K562 (cell line): ENCODE measurements around the gene NF2. TPM values are rescaled to one million over a fixed set of nuclear protein-coding genes. Genes with fewer than 3 reads are reported as not detected.

Experiments
- ATAC-seq: fragments of 200-7000 bp; cut with Tn5 transposase; 3 replicates; pipeline ENCODE4 v1.9.1; 2020; ENCODE audit warnings: moderate library complexity
- BruUV-seq: library from RNA; stranded (reverse); fragments of 400-500 nt; replicated peaks from 2 replicates; lab custom pipeline; 2021; lab: Mats Ljungman, UMichigan
- CTCF ChIA-PET: fragments of 300-600 bp; formaldehyde crosslinking; extraction: SDS; loops from one replicate; lab custom pipeline; 2021; ENCODE audit warnings: low intra/inter-chr PET ratio; lab: Yijun Ruan, JAX
- POLR2A ChIA-PET: fragments of 300-600, 350-650 bp; sonication (Branson Sonifier 250); formaldehyde crosslinking; extraction: SDS; loops from one replicate; lab custom pipeline; 2021; ENCODE audit warnings: antibody characterized with exemption, inconsistent platforms; lab: Yijun Ruan, JAX
- DNase-seq, 4 experiments: peaks; one replicate each; pipeline versions ENCODE4 v3.0.0 to v3.0.0-alpha.2; 2011 to 2018; ENCODE audit warnings: low spot score in 3 of 4, mixed read lengths in 3 of 4; ENCODE audit errors: extremely low read depth in 1 of 4
- FAIRE-seq: peaks from 2 replicates; lab custom pipeline; 2011; peaks lifted over from hg19 to GRCh38; lab: Jason Lieb, UNC
- H2AFZ ChIP-seq: 2 replicates; pipeline ENCODE4 v1.6.0; 2011; ENCODE audit warnings: low read depth, low read length, control low read depth, inconsistent platforms
- H3K27ac ChIP-seq: fragments of 200-600 bp; 3 replicates; pipeline ENCODE4 v1.8.0; 2011; ENCODE audit warnings: low read depth, mild to moderate bottlenecking, control low read depth, inconsistent platforms, low read length, moderate library complexity, mixed read lengths; ENCODE audit errors: extremely low read depth
- H3K27me3 ChIP-seq, 2 experiments: fragments of 300-600 bp in 1 of 2; 2 replicates in 1 of 2; 3 replicates in 1 of 2; pipeline versions ENCODE4 v1.6.0 to v1.8.0; 2011; ENCODE audit warnings: inconsistent platforms in 2 of 2, low read length in 2 of 2, mild to moderate bottlenecking in 1 of 2, mixed read lengths in 1 of 2, moderate library complexity in 1 of 2; ENCODE audit not compliant: control insufficient read depth in 2 of 2, insufficient read depth in 2 of 2
- H3K36me3 ChIP-seq: fragments of 300-600 bp; 3 replicates; pipeline ENCODE4 v1.8.0; 2011; ENCODE audit warnings: mild to moderate bottlenecking, low read length, inconsistent platforms; ENCODE audit not compliant: control insufficient read depth, insufficient read depth
- H3K4me1 ChIP-seq, 2 experiments: fragments of 200-600 bp in 1 of 2; replicated peaks in 1 of 2; 2 replicates in 1 of 2; 3 replicates in 1 of 2; pipeline versions ENCODE4 v1.5.1 to v1.8.0; 2011; ENCODE audit warnings: inconsistent platforms in 2 of 2, low read length in 2 of 2, mild to moderate bottlenecking in 1 of 2, mixed read lengths in 1 of 2, moderate library complexity in 1 of 2; ENCODE audit not compliant: control insufficient read depth in 2 of 2, insufficient read depth in 2 of 2
- H3K4me2 ChIP-seq: 2 replicates; pipeline ENCODE4 v1.6.1; 2011; ENCODE audit warnings: low read length, control low read depth, inconsistent platforms, mixed read lengths; ENCODE audit not compliant: insufficient read depth
- H3K4me3 ChIP-seq: fragments of 200-600 bp; sonication (generic), shearing (Covaris generic); 2 replicates; pipeline ENCODE4 v1.5.1; 2016; ENCODE audit warnings: control low read depth, inconsistent platforms
- H3K79me2 ChIP-seq: fragments of 200-600 bp; 3 replicates; pipeline ENCODE4 v1.8.0; 2011; ENCODE audit warnings: low read length, inconsistent platforms; ENCODE audit not compliant: control insufficient read depth, insufficient read depth
- H3K9ac ChIP-seq, 2 experiments: 2 replicates each; pipeline versions ENCODE4 v1.6.0 to v1.6.1; 2011; ENCODE audit warnings: low read depth in 2 of 2, low read length in 2 of 2, control low read depth in 1 of 2, inconsistent platforms in 1 of 2, mild to moderate bottlenecking in 1 of 2, mixed read lengths in 1 of 2; ENCODE audit not compliant: insufficient read depth in 1 of 2
- H3K9me1 ChIP-seq: one replicate; pipeline ENCODE4 v1.6.0; 2011; ENCODE audit warnings: inconsistent platforms, mild to moderate bottlenecking, low read length, moderate library complexity; ENCODE audit not compliant: control insufficient read depth, insufficient read depth
- H3K9me3 ChIP-seq: replicated peaks from 2 replicates; pipeline ENCODE4 v1.5.1; 2011; ENCODE audit warnings: low read depth, low read length, inconsistent platforms; ENCODE audit not compliant: control insufficient read depth, insufficient read depth
- H4K20me1 ChIP-seq: replicated peaks from 2 replicates; pipeline ENCODE4 v1.6.1; 2011; ENCODE audit warnings: low read length, inconsistent platforms, mixed read lengths; ENCODE audit not compliant: control insufficient read depth, insufficient read depth
- KLF16 ChIP-seq: IDR thresholded peaks from 2 replicates; pipeline ENCODE4 v1.6.1; 2016; ENCODE audit warnings: antibody characterized with exemption
- NCOR1 ChIP-seq: fragments of 450-650 bp; IDR thresholded peaks from 2 replicates; pipeline ENCODE4 v1.6.1; 2016; ENCODE audit warnings: mild to moderate bottlenecking, moderate library complexity
- POLR2AphosphoS2 ChIP-seq: IDR thresholded peaks from 2 replicates; pipeline ENCODE4 v1.6.1; 2012; ENCODE audit warnings: low read length, improper control_type of control experiment
- RBM15 ChIP-seq: fragments of 200-400 bp; formaldehyde crosslinking; IDR thresholded peaks from 2 replicates; pipeline ENCODE4 v1.6.1; 2018; ENCODE audit warnings: mild to moderate bottlenecking, low read length, moderate library complexity; ENCODE audit not compliant: insufficient read depth
- WGBS: fragments of 100-300 bp; shearing (Covaris generic); methylation state at CpG from one replicate; pipeline ENCODE4 v1.1.6; 2016; ENCODE audit warnings: low coverage, mixed read lengths; ENCODE audit not compliant: insufficient coverage; ENCODE audit errors: missing lambda C conversion rate; 5-methylcytosine and 5-hydroxymethylcytosine counted together
- in situ Hi-C: fragments of 300-500 bp; cut with MboI; formaldehyde crosslinking; loops from 4 replicates; pipeline ENCODE4 v1.15.0; 2018; ENCODE audit warnings: inconsistent platforms, mixed read lengths
- intact Hi-C: fragments of 100-400 bp; cut with micrococcal nuclease; formaldehyde crosslinking; loops from 2 replicates; pipeline ENCODE4 v1.14.2; 2022
- polyA plus RNA-seq, 8 experiments: library from polyadenylated mRNA; depleted of rRNA in 4 of 8; stranded (reverse) in 5 of 8; unstranded in 3 of 8; fragments of >200 nt; fragmentation: Nextera tagmentation in 2 of 8; fragmentation: Illumina TruSeq in 1 of 8; extraction: Ambion mirVana in 2 of 8; extraction: Trizol in 1 of 8; gene quantifications; 2 replicates each; pipeline versions ENCODE4 v1.2.1 to v1.2.3, GENCODE V29; 2011 to 2014; ENCODE audit warnings: inconsistent platforms in 1 of 8, missing spikeins in 1 of 8
- total RNA-seq, 7 experiments: library from RNA; depleted of rRNA in 6 of 7; stranded (reverse); fragments of >200 nt in 6 of 7; fragmentation: Illumina TruSeq in 2 of 7; extraction: Trizol in 2 of 7; gene quantifications; 2 replicates each; pipeline versions ENCODE4 v1.2.1 to v1.2.3, GENCODE V29; 2011 to 2021; ENCODE audit warnings: low replicate concordance in 1 of 7
- TF ChIP-seq, protein P1 (sequence below): fragments of 450-650 bp; formaldehyde crosslinking; IDR thresholded peaks from 2 replicates; pipeline ENCODE4 v1.4.0; 2022; ENCODE audit warnings: missing genetic modification characterization

The NF2 gene
- total and polyA plus RNA-seq, 9 of the 15 experiments (the other 6 are each of a cell fraction or from before 2014, with no cell fraction given), result 2.2 to 32.5 (median 15.2) TPM

DNA sequence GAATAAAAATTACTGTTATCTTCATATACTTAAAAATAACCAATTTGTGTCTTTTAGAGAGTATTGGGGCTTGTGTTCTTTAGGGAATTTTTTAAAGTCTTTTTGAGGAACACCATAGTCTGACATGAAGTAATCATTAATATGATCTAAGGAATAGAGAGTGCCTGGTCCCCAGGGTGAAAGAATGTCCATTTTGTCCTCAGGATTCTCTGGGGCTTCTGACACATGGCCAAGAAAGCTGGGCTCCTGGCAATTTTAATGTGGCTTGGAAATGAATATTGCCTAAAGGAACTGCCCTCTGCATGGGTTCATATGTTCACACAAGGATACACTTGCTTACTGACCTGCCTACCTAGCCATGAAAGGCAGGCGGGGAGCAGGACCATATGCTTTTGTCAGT is 33.7 kb downstream of the NF2 start:
- ATAC-seq (no peak), FAIRE-seq (no peak), DNase-seq (no peak)
- POLR2A ChIA-PET, result interaction anchor here (0.7 kb wide), 1 partner anchor 970 kb away, joined by 3 read pairs; the partner anchor contains the start of gene TCN2
- peaks cover 40% of the 10 kb centered on the region; the same call in 2 of the 3 replicates for H3K36me3 ChIP-seq
- H3K9me1 ChIP-seq, result no peaks in the 10 kb centered on the region
- TF ChIP-seq, protein P1, sequence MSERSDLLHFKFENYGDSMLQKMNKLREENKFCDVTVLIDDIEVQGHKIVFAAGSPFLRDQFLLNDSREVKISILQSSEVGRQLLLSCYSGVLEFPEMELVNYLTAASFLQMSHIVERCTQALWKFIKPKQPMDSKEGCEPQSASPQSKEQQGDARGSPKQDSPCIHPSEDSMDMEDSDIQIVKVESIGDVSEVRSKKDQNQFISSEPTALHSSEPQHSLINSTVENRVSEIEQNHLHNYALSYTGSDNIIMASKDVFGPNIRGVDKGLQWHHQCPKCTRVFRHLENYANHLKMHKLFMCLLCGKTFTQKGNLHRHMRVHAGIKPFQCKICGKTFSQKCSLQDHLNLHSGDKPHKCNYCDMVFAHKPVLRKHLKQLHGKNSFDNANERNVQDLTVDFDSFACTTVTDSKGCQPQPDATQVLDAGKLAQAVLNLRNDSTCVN (CRISPR knock-in tag), result no peak
- TF ChIP-seq RBM15 (no peak), NCOR1 (no peak), POLR2AphosphoS2 (no peak), KLF16 (no peak)
- H3K4me3 ChIP-seq, result no peak overlapping the region
- H3K27me3 ChIP-seq, result no peaks in the 10 kb centered on the region
- CTCF ChIA-PET, result interaction anchor here (0.5 to 2.6 kb wide), 2 partner anchors 28 to 452 kb away, joined by 3 to 16 read pairs; no protein-coding TSS in a partner anchor
- BruUV-seq, result no TSS peak
- no peak overlapping the region for H3K9ac ChIP-seq
- no peaks in the 10 kb centered on the region for H3K9me3 ChIP-seq
- H3K4me2 ChIP-seq, result no peak overlapping the region
- no CpG with 5 or more reads among the region's 1 CpG for WGBS
- intact Hi-C loops, result no loop called here
- H3K4me1 ChIP-seq, result peaks cover 0 to 9% of the 10 kb centered on the region in 2 experiments; a peak in 3 of 5 replicates
- H3K27ac ChIP-seq, result no peak overlapping the region
- in situ Hi-C loops, result no loop called here
- no peak overlapping the region for H2AFZ ChIP-seq
- H3K79me2 ChIP-seq, result peaks cover 41% of the 10 kb centered on the region
- H4K20me1 ChIP-seq, result peaks cover 8% of the 10 kb centered on the region; the same call in 1 of the 2 replicates
